Spleen (tissue), 11 donors: ENCODE measurements around the gene BCL6B. TPM values are rescaled to one million over a fixed set of nuclear protein-coding genes. Genes with fewer than 3 reads are reported as not detected.

Source experiments
- DNase-seq: peaks from one replicate; pipeline ENCODE4 v3.0.0-alpha.2; 2020
- H3K27ac ChIP-seq, 8 donors: fragments of 200-600 bp; sonication (generic) in 7 of 8; 1 replicate in 4 of 8; 2 replicates in 4 of 8; pipeline versions ENCODE4 v1.5.0 to v1.8.0; 2016 to 2021; ENCODE audit warnings: inconsistent platforms in 4 of 8, mild to moderate bottlenecking in 4 of 8, moderate library complexity in 1 of 8
- H3K27me3 ChIP-seq, 7 donors: fragments of 200-600 bp; sonication (generic) in 6 of 7; replicated peaks in 1 of 7; 1 replicate in 4 of 7; 2 replicates in 3 of 7; pipeline versions ENCODE4 v1.5.0 to v1.8.0; 2016 to 2021; ENCODE audit warnings: inconsistent platforms in 3 of 7, mild to moderate bottlenecking in 1 of 7
- H3K36me3 ChIP-seq, 6 donors: fragments of 200-600 bp; sonication (generic) in 5 of 6; 1 replicate in 4 of 6; 2 replicates in 2 of 6; pipeline versions ENCODE4 v1.5.0 to v1.8.0; 2016 to 2021; ENCODE audit warnings: inconsistent platforms in 2 of 6
- H3K4me1 ChIP-seq, 6 donors: fragments of 200-600 bp; sonication (generic) in 5 of 6; 1 replicate in 3 of 6; 2 replicates in 3 of 6; pipeline versions ENCODE4 v1.5.0 to v1.8.0; 2016 to 2021; ENCODE audit warnings: inconsistent platforms in 3 of 6
- H3K4me3 ChIP-seq, 8 donors: fragments of 200-600 bp; sonication (generic) in 7 of 8; 1 replicate in 4 of 8; 2 replicates in 4 of 8; pipeline versions ENCODE4 v1.5.0 to v1.8.0; 2016 to 2021; ENCODE audit warnings: inconsistent platforms in 4 of 8, mild to moderate bottlenecking in 4 of 8, moderate library complexity in 2 of 8
- H3K9me3 ChIP-seq, 8 donors: fragments of 200-600 bp; sonication (generic) in 7 of 8; 1 replicate in 4 of 8; 2 replicates in 4 of 8; pipeline versions ENCODE4 v1.5.0 to v1.8.0; 2016 to 2021; ENCODE audit warnings: inconsistent platforms in 4 of 8
- CTCF ChIP-seq, 11 experiments: fragments of 200-600 bp in 7 of 11; fragments of 450-650 bp in 4 of 11; sonication (generic) in 4 of 11; IDR thresholded peaks in 8 of 11; conservative IDR thresholded peaks in 3 of 11; 1 replicate in 7 of 11; 2 replicates in 4 of 11; pipeline versions ENCODE4 v1.4.0 to v1.8.0; 2016 to 2021; ENCODE audit warnings: antibody characterized with exemption in 11 of 11, inconsistent platforms in 4 of 11, mild to moderate bottlenecking in 1 of 11
- POLR2A ChIP-seq, 3 donors: fragments of 450-650 bp; IDR thresholded peaks; one replicate each; pipeline ENCODE4 v1.5.1; 2017; ENCODE audit warnings: antibody characterized with exemption in 3 of 3, mild to moderate bottlenecking in 1 of 3
- POLR2AphosphoS5 ChIP-seq, 3 donors: sonication (generic); formaldehyde crosslinking; IDR thresholded peaks; one replicate each; pipeline ENCODE4 v1.5.1; 2017; ENCODE audit warnings: antibody characterized with exemption in 3 of 3
- WGBS, 5 donors: extraction: QIAGEN DNeasy Blood & Tissue Kit in 3 of 5; methylation state at CpG; one replicate each; pipeline versions ENCODE4 v1.1.5 to v1.1.7; 2013 to 2018; 5-methylcytosine and 5-hydroxymethylcytosine counted together
- intact Hi-C: fragments of 100-400 bp; cut with DNase I; formaldehyde crosslinking; loops from one replicate; pipeline ENCODE4 v1.15.0; 2023; ENCODE audit warnings: low total_unique reads
- polyA plus RNA-seq, 3 donors: library from polyadenylated mRNA; stranded (reverse); fragments of 200-250 nt; gene quantifications; one replicate each; pipeline ENCODE4 v1.2.1, GENCODE V29; 2013
- total RNA-seq, 7 donors: library from RNA; depleted of rRNA in 3 of 7; stranded (reverse); fragments of >200 nt in 3 of 7; fragmentation: NEBNext Ultra II Directional in 4 of 7; extraction: Animal tissue kit (Norgen Biotek cat#: 25700) in 4 of 7; gene quantifications; one replicate each; pipeline versions ENCODE4 v1.1.0 to v1.2.1, GENCODE V29; 2016 to 2021
- donor health status: healthy with polysubstance abuse.
- donor health status: DM: no; HTN: no; CAD: no; lungs with moderate emphysema.
- donor health status: DM: no; HTN: no; CAD: no.
- donor health status: Bipolar disorder and iron deficiency.
- donor health status: healthy.
- donor health status: DM: no; HTN: no; CAD: no.
- donor health status: DM: yes; HTN: yes; CAD: no.

BCL6B gene
- total and polyA plus RNA-seq, 10 donors: 4.2 to 92.5 (median 19.7) TPM

- DNase-seq: peak; percentile 77
- H3K36me3 ChIP-seq: peaks cover 0 to 4% (median 0%) of the 10 kb centered on the region in 6 donors
- H3K9me3 ChIP-seq: no peaks in the 10 kb centered on the region
- WGBS, 5 donors: 76 to 90% (median 84%) methylated on average over 18 to 19 of the region's 19 CpGs
- H3K4me1 ChIP-seq: peaks cover 19 to 77% (median 54%) of the 10 kb centered on the region in 6 donors
- intact Hi-C loops: no loop called here
- H3K27me3 ChIP-seq: peaks cover 0 to 18% (median 13%) of the 10 kb centered on the region in 7 donors
- peak overlapping the region in 6 of 8 donors; percentile 32 to 69 (median 55) for H3K27ac ChIP-seq
- TF ChIP-seq CTCF (IDR thresholded peaks at IDR 0.05 in 8 of 11, conservative IDR thresholded peaks at IDR 0.05 in 3 of 11) (no peak), POLR2AphosphoS5 (IDR thresholded peaks at IDR 0.05) (peak in 2 of 3 donors; percentile 32 to 38)
- H3K4me3 ChIP-seq: no peak overlapping the region
Observed at GRCh38 chr17:7038025-7038862, 15.4 kb downstream of the BCL6B start.

- H3K4me1 ChIP-seq: peaks cover 28 to 74% (median 52%) of the 10 kb centered on the region in 6 donors
- peaks cover 0 to 34% (median 24%) of the 10 kb centered on the region in 7 donors for H3K27me3 ChIP-seq
- TF ChIP-seq POLR2AphosphoS5 (IDR thresholded peaks at IDR 0.05) (no peak), CTCF (IDR thresholded peaks at IDR 0.05 in 8 of 11, conservative IDR thresholded peaks at IDR 0.05 in 3 of 11) (no peak), POLR2A (IDR thresholded peaks at IDR 0.05) (no peak)
- intact Hi-C loops: loop anchor here (10.0 kb wide), 1 partner anchor 265 kb away; the partner anchor contains the start of gene EIF5A
- DNase-seq: no peak
- no peak overlapping the region for H3K27ac ChIP-seq
- peaks cover 0 to 4% (median 0%) of the 10 kb centered on the region in 6 donors for H3K36me3 ChIP-seq
- 89 to 93% (median 91%) methylated on average over 5 of the region's 5 CpGs for WGBS, 5 donors
- H3K9me3 ChIP-seq: no peaks in the 10 kb centered on the region
- H3K4me3 ChIP-seq: no peak overlapping the region
Observed at GRCh38 chr17:7039832-7040231, 17.0 kb downstream of the BCL6B start.

GRCh38 chr17:7041607-7042500 is 19.0 kb downstream of the BCL6B start:
- peaks cover 0 to 50% (median 24%) of the 10 kb centered on the region in 7 donors for H3K27me3 ChIP-seq
- no peaks in the 10 kb centered on the region for H3K9me3 ChIP-seq
- DNase-seq: no peak
- intact Hi-C loops: loop anchor here (10.0 kb wide), 1 partner anchor 263 kb away; the partner anchor contains the start of gene EIF5A
- H3K4me3 ChIP-seq: peak overlapping the region in 7 of 8 donors; percentile 34 to 66 (median 43)
- H3K4me1 ChIP-seq: peaks cover 25 to 72% (median 52%) of the 10 kb centered on the region in 6 donors
- H3K27ac ChIP-seq: peak overlapping the region; percentile 15 to 66 (median 36)
- WGBS, 5 donors: 27 to 39% (median 33%) methylated on average over 20 to 43 of the region's 43 CpGs
- TF ChIP-seq POLR2A (IDR thresholded peaks at IDR 0.05): no peak
- TF ChIP-seq POLR2AphosphoS5 (IDR thresholded peaks at IDR 0.05): peak in 2 of 3 donors; percentile 4 to 14
- peaks cover 0 to 4% (median 0%) of the 10 kb centered on the region in 6 donors for H3K36me3 ChIP-seq

- DNase-seq: peak; percentile 84
- no peaks in the 10 kb centered on the region for H3K9me3 ChIP-seq
- peaks cover 0 to 50% (median 24%) of the 10 kb centered on the region in 7 donors for H3K27me3 ChIP-seq
- H3K27ac ChIP-seq: peak overlapping the region in 7 of 8 donors; percentile 15 to 66 (median 58)
- TF ChIP-seq CTCF (IDR thresholded peaks at IDR 0.05 in 8 of 11, conservative IDR thresholded peaks at IDR 0.05 in 3 of 11) (no peak), POLR2AphosphoS5 (IDR thresholded peaks at IDR 0.05) (peak in 2 of 3 donors; percentile 34 to 52), POLR2A (IDR thresholded peaks at IDR 0.05) (no peak)
- H3K36me3 ChIP-seq: peaks cover 0 to 4% (median 0%) of the 10 kb centered on the region in 6 donors
- peak overlapping the region in 7 of 8 donors; percentile 34 to 66 (median 43) for H3K4me3 ChIP-seq
- 4 to 6% (median 5%) methylated on average over 48 to 53 of the region's 53 CpGs for WGBS, 5 donors
- intact Hi-C loops: loop anchor here (10.0 kb wide), 1 partner anchor 262 kb away; the partner anchor contains the start of gene EIF5A
- H3K4me1 ChIP-seq: peaks cover 23 to 72% (median 49%) of the 10 kb centered on the region in 6 donors
Observed at GRCh38 chr17:7042501-7043181, 19.8 kb downstream of the BCL6B start.
